D721Med (cell line): Measurements from ENCODE around the gene ZNF426.

ENCODE experiments used
- DNase-seq: peaks from one replicate; pipeline ENCODE4 v3.0.0; 2011; ENCODE audit warnings: low spot score; ENCODE audit not compliant: insufficient read length
- FAIRE-seq: peaks from 2 replicates; lab custom pipeline; 2011; peaks lifted over from hg19 to GRCh38; lab: Jason Lieb, UNC
- CTCF ChIP-seq: IDR thresholded peaks from 2 replicates; pipeline ENCODE4 v1.5.1; 2012; ENCODE audit warnings: mild to moderate bottlenecking, control low read depth; ENCODE audit not compliant: insufficient read depth; ENCODE audit errors: missing control alignments

The ZNF426 gene

GRCh38 chr19:9485140-9485539 lies 53.3 kb downstream of the ZNF426 start:
- DNase-seq (no peak), FAIRE-seq (no peak)
- TF ChIP-seq CTCF, result no peak

GRCh38 chr19:9474975-9475374 lies 63.5 kb downstream of the ZNF426 start:
- DNase-seq (peak; percentile 17), FAIRE-seq (peak; percentile 73)
- TF ChIP-seq CTCF, result no peak
